WTC11 (cell line): ENCODE data around the gene BANK1. TPM values are rescaled to one million over a fixed set of nuclear protein-coding genes. Genes with fewer than 3 reads are reported as not detected.

Experiments
- ATAC-seq: fragments of 200-7000 bp; cut with Tn5 transposase; 2 replicates; pipeline ENCODE4 v1.10.0; 2021; ENCODE audit warnings: mild to moderate bottlenecking, moderate library complexity
- CTCF ChIA-PET: fragments of 300-600 bp; sonication (Branson Sonifier 250); formaldehyde crosslinking; loops from one replicate; lab custom pipeline; 2021; ENCODE audit warnings: antibody characterized with exemption; lab: Charles Lee
- POLR2A ChIA-PET: fragments of 350-600 bp; sonication (Branson Sonifier 250); formaldehyde crosslinking; loops from one replicate; lab custom pipeline; 2021; ENCODE audit warnings: antibody characterized with exemption; lab: Charles Lee
- DNase-seq: peaks from one replicate; pipeline ENCODE4 v3.0.0; 2021; ENCODE audit warnings: low spot score
- H3K27ac Mint-ChIP-seq: 2 replicates; pipeline ENCODE4 v1.8.0; 2021; ENCODE audit warnings: mixed read lengths
- H3K27me3 Mint-ChIP-seq: 2 replicates; pipeline ENCODE4 v1.8.0; 2021; ENCODE audit warnings: low read depth, mild to moderate bottlenecking, moderate library complexity, mixed read lengths
- H3K36me3 Mint-ChIP-seq: 2 replicates; pipeline ENCODE4 v1.8.0; 2021; ENCODE audit warnings: mixed read lengths
- H3K4me1 Mint-ChIP-seq: 2 replicates; pipeline ENCODE4 v1.8.0; 2022; ENCODE audit warnings: mixed read lengths
- H3K4me3 Mint-ChIP-seq: 2 replicates; pipeline ENCODE4 v1.8.0; 2021; ENCODE audit warnings: mild to moderate bottlenecking, moderate library complexity, mixed read lengths
- H3K9me3 Mint-ChIP-seq: 2 replicates; pipeline ENCODE4 v1.8.0; 2021; ENCODE audit warnings: mixed read lengths
- CBFB ChIP-seq: sonication (generic); formaldehyde crosslinking; IDR thresholded peaks from 2 replicates; pipeline ENCODE4 v1.8.1; 2022; ENCODE audit warnings: mild to moderate bottlenecking, low read depth, missing genetic modification reagents
- EMX1 ChIP-seq: fragments of 250-450 bp; sonication (Bioruptor Pico); IDR thresholded peaks from 2 replicates; pipeline ENCODE4 v1.8.0; 2021; ENCODE audit warnings: mild to moderate bottlenecking
- ESRRA ChIP-seq: sonication (generic); formaldehyde crosslinking; IDR thresholded peaks from 2 replicates; pipeline ENCODE4 v1.8.1; 2022; ENCODE audit warnings: mild to moderate bottlenecking, missing genetic modification reagents, borderline replicate concordance
- NFYB ChIP-seq: sonication (generic); formaldehyde crosslinking; conservative IDR thresholded peaks from 2 replicates; pipeline ENCODE4 v1.8.0; 2022; ENCODE audit warnings: low read depth, missing genetic modification reagents
- NR3C1 ChIP-seq: sonication (generic); formaldehyde crosslinking; conservative IDR thresholded peaks from 2 replicates; pipeline ENCODE4 v1.8.1; 2023; ENCODE audit warnings: low read depth, mild to moderate bottlenecking, missing genetic modification reagents
- PRRX2 ChIP-seq: fragments of 250-450 bp; sonication (Bioruptor Pico); IDR thresholded peaks from 2 replicates; pipeline ENCODE4 v1.8.0; 2021; ENCODE audit warnings: mild to moderate bottlenecking
- RELA ChIP-seq: sonication (generic); formaldehyde crosslinking; IDR thresholded peaks from 2 replicates; pipeline ENCODE4 v1.8.1; 2022; ENCODE audit warnings: missing genetic modification reagents, mild to moderate bottlenecking, borderline replicate concordance
- TP53 ChIP-seq: sonication (generic); formaldehyde crosslinking; IDR thresholded peaks from 2 replicates; pipeline ENCODE4 v1.8.1; 2023; ENCODE audit warnings: mild to moderate bottlenecking, missing genetic modification reagents
- ZNF121 ChIP-seq: sonication (generic); formaldehyde crosslinking; IDR thresholded peaks from 2 replicates; pipeline ENCODE4 v1.8.0; 2023; ENCODE audit warnings: missing genetic modification reagents
- ZNF138 ChIP-seq: sonication (generic); formaldehyde crosslinking; conservative IDR thresholded peaks from 2 replicates; pipeline ENCODE4 v1.8.1; 2022; ENCODE audit warnings: mild to moderate bottlenecking, moderate library complexity, missing genetic modification reagents
- total RNA-seq: library from RNA; stranded (reverse); gene quantifications from 3 replicates; pipeline ENCODE4 v1.2.3, GENCODE V29; 2021
- TF ChIP-seq, protein P1 (sequence below): sonication (generic); formaldehyde crosslinking; IDR thresholded peaks from 2 replicates; pipeline ENCODE4 v1.8.1; 2023; ENCODE audit warnings: mild to moderate bottlenecking, missing genetic modification reagents
- TF ChIP-seq, protein P2 (sequence below): fragments of 250-450 bp; sonication (Bioruptor Pico); IDR thresholded peaks from 2 replicates; pipeline ENCODE4 v2.1.2; 2022; ENCODE audit warnings: mild to moderate bottlenecking, moderate library complexity
- TF ChIP-seq, protein P3 (sequence below): sonication (generic); formaldehyde crosslinking; IDR thresholded peaks from 2 replicates; pipeline ENCODE4 v1.8.0; 2022; ENCODE audit warnings: mild to moderate bottlenecking, missing genetic modification reagents
- TF ChIP-seq, protein P4 (sequence below): sonication (generic); formaldehyde crosslinking; IDR thresholded peaks from 2 replicates; pipeline ENCODE4 v1.8.1; 2023; ENCODE audit warnings: mild to moderate bottlenecking, moderate library complexity, missing genetic modification reagents
- TF ChIP-seq, protein P5 (sequence below): sonication (generic); formaldehyde crosslinking; IDR thresholded peaks from 2 replicates; pipeline ENCODE4 v1.8.0; 2023; ENCODE audit warnings: missing genetic modification reagents, mild to moderate bottlenecking, borderline replicate concordance
- TF ChIP-seq, protein P6 (sequence below): sonication (generic); formaldehyde crosslinking; IDR thresholded peaks from 2 replicates; pipeline ENCODE4 v1.8.1; 2022; ENCODE audit warnings: low read depth, missing genetic modification reagents, borderline replicate concordance
- TF ChIP-seq, protein P7 (sequence below): fragments of 250-450 bp; sonication (Bioruptor Pico); conservative IDR thresholded peaks from 2 replicates; pipeline ENCODE4 v1.9.0; 2021; ENCODE audit warnings: mild to moderate bottlenecking

BANK1 gene
- total RNA-seq, 1 experiment from 2014 or later, result 0.68 TPM

DNA sequence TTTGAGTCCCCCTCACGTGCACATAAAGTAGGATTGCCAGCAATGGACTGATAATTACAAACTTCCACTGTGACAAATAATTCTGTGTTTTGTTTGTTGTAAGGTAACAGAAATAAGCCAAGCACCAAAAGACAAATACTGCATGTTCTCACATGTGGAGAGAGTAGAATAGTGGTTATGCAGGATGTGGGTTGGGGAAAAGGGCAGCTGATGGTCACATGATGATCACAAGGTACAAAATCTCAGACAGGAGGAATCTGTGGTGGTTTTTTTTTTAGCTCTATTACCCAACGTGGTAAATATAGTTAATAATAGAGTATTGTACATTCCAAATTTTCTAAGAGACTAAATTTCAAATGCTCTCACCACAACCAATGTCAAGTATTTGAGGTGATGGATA, 182.3 kb downstream of the BANK1 start (continued):
- TF ChIP-seq EMX1, result no peak
- TF ChIP-seq ZNF138, result no peak
- TF ChIP-seq, protein P1, sequence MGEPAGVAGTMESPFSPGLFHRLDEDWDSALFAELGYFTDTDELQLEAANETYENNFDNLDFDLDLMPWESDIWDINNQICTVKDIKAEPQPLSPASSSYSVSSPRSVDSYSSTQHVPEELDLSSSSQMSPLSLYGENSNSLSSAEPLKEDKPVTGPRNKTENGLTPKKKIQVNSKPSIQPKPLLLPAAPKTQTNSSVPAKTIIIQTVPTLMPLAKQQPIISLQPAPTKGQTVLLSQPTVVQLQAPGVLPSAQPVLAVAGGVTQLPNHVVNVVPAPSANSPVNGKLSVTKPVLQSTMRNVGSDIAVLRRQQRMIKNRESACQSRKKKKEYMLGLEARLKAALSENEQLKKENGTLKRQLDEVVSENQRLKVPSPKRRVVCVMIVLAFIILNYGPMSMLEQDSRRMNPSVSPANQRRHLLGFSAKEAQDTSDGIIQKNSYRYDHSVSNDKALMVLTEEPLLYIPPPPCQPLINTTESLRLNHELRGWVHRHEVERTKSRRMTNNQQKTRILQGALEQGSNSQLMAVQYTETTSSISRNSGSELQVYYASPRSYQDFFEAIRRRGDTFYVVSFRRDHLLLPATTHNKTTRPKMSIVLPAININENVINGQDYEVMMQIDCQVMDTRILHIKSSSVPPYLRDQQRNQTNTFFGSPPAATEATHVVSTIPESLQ (CRISPR knock-in tag), result no peak
- no peak for TF ChIP-seq NFYB (CRISPR knock-in tag)
- no peak for TF ChIP-seq RELA (CRISPR knock-in tag)

DNA sequence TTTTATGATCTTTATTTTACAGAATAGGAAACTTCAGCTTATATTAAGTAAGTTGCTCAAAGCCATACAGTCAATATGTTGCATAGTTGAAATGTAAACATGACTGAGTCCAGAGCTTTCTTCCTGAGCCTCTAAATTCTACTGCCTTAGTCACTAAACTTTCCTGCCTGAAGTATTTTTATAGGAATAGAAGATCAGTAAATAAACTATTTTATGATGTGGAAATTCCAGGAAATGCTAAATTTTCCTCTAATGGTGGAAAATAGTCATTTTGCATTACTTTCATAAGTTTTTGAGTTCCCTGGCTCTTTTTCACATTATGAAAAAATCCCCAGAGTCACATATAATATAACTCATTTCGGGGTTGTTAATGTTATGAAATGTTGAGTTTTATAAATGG, 182.8 kb downstream of the BANK1 start:
- no peak overlapping the region for H3K4me3 Mint-ChIP-seq
- peaks cover 7% of the 10 kb centered on the region for H3K4me1 Mint-ChIP-seq
- no peaks in the 10 kb centered on the region for H3K9me3 Mint-ChIP-seq
- ChIA-PET CTCF (interaction anchor here (1.1 kb wide), 1 partner anchor 604 kb away, joined by 3 read pairs; no protein-coding TSS in a partner anchor), POLR2A (no interaction called here)
- H3K36me3 Mint-ChIP-seq, result no peaks in the 10 kb centered on the region
- no peak for DNase-seq
- ATAC-seq, result no peak
- H3K27me3 Mint-ChIP-seq, result no peaks in the 10 kb centered on the region
- H3K27ac Mint-ChIP-seq, result no peak overlapping the region
- TF ChIP-seq, protein P2, sequence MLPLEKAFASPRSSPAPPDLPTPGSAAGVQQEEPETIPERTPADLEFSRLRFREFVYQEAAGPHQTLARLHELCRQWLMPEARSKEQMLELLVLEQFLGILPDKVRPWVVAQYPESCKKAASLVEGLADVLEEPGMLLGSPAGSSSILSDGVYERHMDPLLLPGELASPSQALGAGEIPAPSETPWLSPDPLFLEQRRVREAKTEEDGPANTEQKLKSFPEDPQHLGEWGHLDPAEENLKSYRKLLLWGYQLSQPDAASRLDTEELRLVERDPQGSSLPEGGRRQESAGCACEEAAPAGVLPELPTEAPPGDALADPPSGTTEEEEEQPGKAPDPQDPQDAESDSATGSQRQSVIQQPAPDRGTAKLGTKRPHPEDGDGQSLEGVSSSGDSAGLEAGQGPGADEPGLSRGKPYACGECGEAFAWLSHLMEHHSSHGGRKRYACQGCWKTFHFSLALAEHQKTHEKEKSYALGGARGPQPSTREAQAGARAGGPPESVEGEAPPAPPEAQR (CRISPR knock-in tag), result no peak
- TF ChIP-seq, protein P3, sequence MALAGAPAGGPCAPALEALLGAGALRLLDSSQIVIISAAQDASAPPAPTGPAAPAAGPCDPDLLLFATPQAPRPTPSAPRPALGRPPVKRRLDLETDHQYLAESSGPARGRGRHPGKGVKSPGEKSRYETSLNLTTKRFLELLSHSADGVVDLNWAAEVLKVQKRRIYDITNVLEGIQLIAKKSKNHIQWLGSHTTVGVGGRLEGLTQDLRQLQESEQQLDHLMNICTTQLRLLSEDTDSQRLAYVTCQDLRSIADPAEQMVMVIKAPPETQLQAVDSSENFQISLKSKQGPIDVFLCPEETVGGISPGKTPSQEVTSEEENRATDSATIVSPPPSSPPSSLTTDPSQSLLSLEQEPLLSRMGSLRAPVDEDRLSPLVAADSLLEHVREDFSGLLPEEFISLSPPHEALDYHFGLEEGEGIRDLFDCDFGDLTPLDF, result no peak
- TF ChIP-seq, protein P4, sequence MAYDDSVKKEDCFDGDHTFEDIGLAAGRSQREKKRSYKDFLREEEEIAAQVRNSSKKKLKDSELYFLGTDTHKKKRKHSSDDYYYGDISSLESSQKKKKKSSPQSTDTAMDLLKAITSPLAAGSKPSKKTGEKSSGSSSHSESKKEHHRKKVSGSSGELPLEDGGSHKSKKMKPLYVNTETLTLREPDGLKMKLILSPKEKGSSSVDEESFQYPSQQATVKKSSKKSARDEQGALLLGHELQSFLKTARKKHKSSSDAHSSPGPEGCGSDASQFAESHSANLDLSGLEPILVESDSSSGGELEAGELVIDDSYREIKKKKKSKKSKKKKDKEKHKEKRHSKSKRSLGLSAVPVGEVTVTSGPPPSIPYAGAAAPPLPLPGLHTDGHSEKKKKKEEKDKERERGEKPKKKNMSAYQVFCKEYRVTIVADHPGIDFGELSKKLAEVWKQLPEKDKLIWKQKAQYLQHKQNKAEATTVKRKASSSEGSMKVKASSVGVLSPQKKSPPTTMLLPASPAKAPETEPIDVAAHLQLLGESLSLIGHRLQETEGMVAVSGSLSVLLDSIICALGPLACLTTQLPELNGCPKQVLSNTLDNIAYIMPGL, result no peak
- TF ChIP-seq, protein P5, sequence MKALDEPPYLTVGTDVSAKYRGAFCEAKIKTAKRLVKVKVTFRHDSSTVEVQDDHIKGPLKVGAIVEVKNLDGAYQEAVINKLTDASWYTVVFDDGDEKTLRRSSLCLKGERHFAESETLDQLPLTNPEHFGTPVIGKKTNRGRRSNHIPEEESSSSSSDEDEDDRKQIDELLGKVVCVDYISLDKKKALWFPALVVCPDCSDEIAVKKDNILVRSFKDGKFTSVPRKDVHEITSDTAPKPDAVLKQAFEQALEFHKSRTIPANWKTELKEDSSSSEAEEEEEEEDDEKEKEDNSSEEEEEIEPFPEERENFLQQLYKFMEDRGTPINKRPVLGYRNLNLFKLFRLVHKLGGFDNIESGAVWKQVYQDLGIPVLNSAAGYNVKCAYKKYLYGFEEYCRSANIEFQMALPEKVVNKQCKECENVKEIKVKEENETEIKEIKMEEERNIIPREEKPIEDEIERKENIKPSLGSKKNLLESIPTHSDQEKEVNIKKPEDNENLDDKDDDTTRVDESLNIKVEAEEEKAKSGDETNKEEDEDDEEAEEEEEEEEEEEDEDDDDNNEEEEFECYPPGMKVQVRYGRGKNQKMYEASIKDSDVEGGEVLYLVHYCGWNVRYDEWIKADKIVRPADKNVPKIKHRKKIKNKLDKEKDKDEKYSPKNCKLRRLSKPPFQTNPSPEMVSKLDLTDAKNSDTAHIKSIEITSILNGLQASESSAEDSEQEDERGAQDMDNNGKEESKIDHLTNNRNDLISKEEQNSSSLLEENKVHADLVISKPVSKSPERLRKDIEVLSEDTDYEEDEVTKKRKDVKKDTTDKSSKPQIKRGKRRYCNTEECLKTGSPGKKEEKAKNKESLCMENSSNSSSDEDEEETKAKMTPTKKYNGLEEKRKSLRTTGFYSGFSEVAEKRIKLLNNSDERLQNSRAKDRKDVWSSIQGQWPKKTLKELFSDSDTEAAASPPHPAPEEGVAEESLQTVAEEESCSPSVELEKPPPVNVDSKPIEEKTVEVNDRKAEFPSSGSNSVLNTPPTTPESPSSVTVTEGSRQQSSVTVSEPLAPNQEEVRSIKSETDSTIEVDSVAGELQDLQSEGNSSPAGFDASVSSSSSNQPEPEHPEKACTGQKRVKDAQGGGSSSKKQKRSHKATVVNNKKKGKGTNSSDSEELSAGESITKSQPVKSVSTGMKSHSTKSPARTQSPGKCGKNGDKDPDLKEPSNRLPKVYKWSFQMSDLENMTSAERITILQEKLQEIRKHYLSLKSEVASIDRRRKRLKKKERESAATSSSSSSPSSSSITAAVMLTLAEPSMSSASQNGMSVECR (CRISPR knock-in tag), result no peak
- TF ChIP-seq, protein P6, sequence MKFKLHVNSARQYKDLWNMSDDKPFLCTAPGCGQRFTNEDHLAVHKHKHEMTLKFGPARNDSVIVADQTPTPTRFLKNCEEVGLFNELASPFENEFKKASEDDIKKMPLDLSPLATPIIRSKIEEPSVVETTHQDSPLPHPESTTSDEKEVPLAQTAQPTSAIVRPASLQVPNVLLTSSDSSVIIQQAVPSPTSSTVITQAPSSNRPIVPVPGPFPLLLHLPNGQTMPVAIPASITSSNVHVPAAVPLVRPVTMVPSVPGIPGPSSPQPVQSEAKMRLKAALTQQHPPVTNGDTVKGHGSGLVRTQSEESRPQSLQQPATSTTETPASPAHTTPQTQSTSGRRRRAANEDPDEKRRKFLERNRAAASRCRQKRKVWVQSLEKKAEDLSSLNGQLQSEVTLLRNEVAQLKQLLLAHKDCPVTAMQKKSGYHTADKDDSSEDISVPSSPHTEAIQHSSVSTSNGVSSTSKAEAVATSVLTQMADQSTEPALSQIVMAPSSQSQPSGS (CRISPR knock-in tag), result no peak
- TF ChIP-seq CBFB (CRISPR knock-in tag), result no peak
- no peak for TF ChIP-seq TP53 (CRISPR knock-in tag)
- TF ChIP-seq NFYB (CRISPR knock-in tag), result no peak
- TF ChIP-seq ESRRA (CRISPR knock-in tag), result no peak
- no peak for TF ChIP-seq PRRX2
- TF ChIP-seq NR3C1 (CRISPR knock-in tag), result no peak
- no peak for TF ChIP-seq ZNF121
- TF ChIP-seq, protein P7, sequence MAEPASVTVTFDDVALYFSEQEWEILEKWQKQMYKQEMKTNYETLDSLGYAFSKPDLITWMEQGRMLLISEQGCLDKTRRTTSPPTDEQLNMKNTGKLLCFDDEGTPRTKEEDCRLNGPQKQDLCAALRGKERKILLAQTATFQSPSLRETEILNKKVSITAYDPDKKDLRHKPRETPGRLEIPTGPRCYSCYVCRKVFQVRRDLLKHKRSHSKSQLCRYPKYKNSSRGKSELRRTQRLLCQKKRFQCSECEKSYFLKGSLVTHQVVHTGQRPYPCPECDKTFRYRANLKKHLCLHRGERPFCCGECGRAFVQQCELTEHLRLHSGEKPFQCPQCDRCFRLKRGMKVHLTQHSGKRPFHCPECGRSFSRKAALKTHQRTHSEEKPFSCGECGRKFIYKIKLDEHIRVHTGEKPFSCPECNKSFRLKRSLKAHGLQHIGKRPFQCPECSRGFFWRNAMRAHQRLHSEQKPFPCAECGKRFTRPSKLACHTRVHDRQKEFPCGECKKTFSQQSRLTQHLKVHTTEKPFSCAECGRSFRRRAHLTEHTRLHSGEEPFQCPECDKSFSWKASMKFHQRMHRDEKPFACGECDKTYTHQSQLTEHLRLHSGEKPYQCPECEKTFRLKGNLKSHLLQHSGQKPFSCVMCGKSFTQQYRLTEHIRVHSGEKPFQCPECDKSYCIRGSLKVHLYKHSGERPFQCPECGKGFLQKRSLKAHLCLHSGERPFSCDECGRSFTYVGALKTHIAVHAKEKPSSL (CRISPR knock-in tag), result no peak
- TF ChIP-seq, protein P1 (CRISPR knock-in tag), result no peak
